Measurements from ENCODE around the gene SLF2. TPM values are rescaled to one million over a fixed set of nuclear protein-coding genes. Genes with fewer than 3 reads are reported as not detected.

SLF2 gene
- total RNA-seq, 1 donor from 2014 or later, result 20.3 TPM

- Histone ChIP-seq H3K36me3 (ENCODE audit: insufficient read depth, low read length) (no peaks in the 10 kb centered on the region), H3K9me3 (ENCODE audit: insufficient read depth, low read depth, low read length) (no peaks in the 10 kb centered on the region), H3K27me3 (ENCODE audit: insufficient read depth, low read length) (no peaks in the 10 kb centered on the region), H3K79me2 (ENCODE audit: insufficient read depth, low read length) (no peaks in the 10 kb centered on the region), H3K4me1 (ENCODE audit: insufficient read depth, low read length) (peaks cover 23% of the 10 kb centered on the region), H3K9ac (ENCODE audit: low read length) (no peak overlapping the region), H2AFZ (ENCODE audit: low read depth, low read length) (no peak overlapping the region), H3K4me3 (ENCODE audit: insufficient read depth, low read depth, low read length) (no peak overlapping the region), H3K27ac (ENCODE audit: low read depth, low read length) (no peak overlapping the region), H4K20me1 (ENCODE audit: insufficient read depth, low read length) (no peaks in the 10 kb centered on the region), H3K4me2 (ENCODE audit: low read length) (no peak overlapping the region)
- Mint-ChIP-seq H3K4me3 (ENCODE audit: unreplicated experiment) (no peak overlapping the region), H3K27me3 (ENCODE audit: low read depth, unreplicated experiment) (peaks cover 29% of the 10 kb centered on the region), H3K36me3 (ENCODE audit: low read depth, unreplicated experiment) (no peaks in the 10 kb centered on the region), H3K27ac (ENCODE audit: unreplicated experiment) (no peak overlapping the region), H3K4me1 (ENCODE audit: low read depth, unreplicated experiment) (peaks cover 18% of the 10 kb centered on the region), H3K9me3 (ENCODE audit: unreplicated experiment) (no peaks in the 10 kb centered on the region)
- TF ChIP-seq EZH2 (IDR thresholded peaks at IDR 0.05; ENCODE audit: insufficient read depth, low read length) (no peak), CTCF (IDR thresholded peaks at IDR 0.05; ENCODE audit: insufficient read depth, low read depth, low read length) (peak; percentile 32)
- no peak for DNase-seq (ENCODE audit: low read depth)
- no peak for FAIRE-seq
These were observed 23.8 kb upstream of the SLF2 start for GRCh38 chr10:100888957-100889356.

- H3K36me3 Mint-ChIP-seq (ENCODE audit: low read depth, unreplicated experiment), result no peaks in the 10 kb centered on the region
- no peak overlapping the region for H3K27ac Mint-ChIP-seq (ENCODE audit: unreplicated experiment)
- DNase-seq (ENCODE audit: low read depth) (peak; percentile 17), FAIRE-seq (no peak)
- Histone ChIP-seq H3K79me2 (ENCODE audit: insufficient read depth, low read length) (no peaks in the 10 kb centered on the region), H3K4me1 (ENCODE audit: insufficient read depth, low read length) (peaks cover 23% of the 10 kb centered on the region), H3K9me3 (ENCODE audit: insufficient read depth, low read depth, low read length) (no peaks in the 10 kb centered on the region), H3K4me2 (ENCODE audit: low read length) (peak overlapping the region; percentile 79), H3K36me3 (ENCODE audit: insufficient read depth, low read length) (no peaks in the 10 kb centered on the region), H3K9ac (ENCODE audit: low read length) (peak overlapping the region; percentile 57), H3K27ac (ENCODE audit: low read depth, low read length) (peak overlapping the region; percentile 86), H4K20me1 (ENCODE audit: insufficient read depth, low read length) (no peaks in the 10 kb centered on the region), H3K27me3 (ENCODE audit: insufficient read depth, low read length) (no peaks in the 10 kb centered on the region), H3K4me3 (ENCODE audit: insufficient read depth, low read depth, low read length) (no peak overlapping the region), H2AFZ (ENCODE audit: low read depth, low read length) (peak overlapping the region; percentile 1)
- H3K9me3 Mint-ChIP-seq (ENCODE audit: unreplicated experiment), result no peaks in the 10 kb centered on the region
- H3K4me3 Mint-ChIP-seq (ENCODE audit: unreplicated experiment), result no peak overlapping the region
- TF ChIP-seq CTCF (IDR thresholded peaks at IDR 0.05; ENCODE audit: insufficient read depth, low read depth, low read length) (no peak), EZH2 (IDR thresholded peaks at IDR 0.05; ENCODE audit: insufficient read depth, low read length) (no peak)
- H3K27me3 Mint-ChIP-seq (ENCODE audit: low read depth, unreplicated experiment), result peaks cover 25% of the 10 kb centered on the region
- peaks cover 18% of the 10 kb centered on the region for H3K4me1 Mint-ChIP-seq (ENCODE audit: low read depth, unreplicated experiment)
These were observed 23.2 kb upstream of the SLF2 start for GRCh38 chr10:100889546-100889945.

- DNase-seq (ENCODE audit: low read depth), result no peak
- H2AFZ ChIP-seq (ENCODE audit: low read depth, low read length), result no peak overlapping the region
- H3K4me2 ChIP-seq (ENCODE audit: low read length), result peak overlapping the region; percentile 79
- no peaks in the 10 kb centered on the region for H3K79me2 ChIP-seq (ENCODE audit: insufficient read depth, low read length)
- no peaks in the 10 kb centered on the region for H3K36me3 Mint-ChIP-seq (ENCODE audit: low read depth, unreplicated experiment)
- H3K27me3 Mint-ChIP-seq (ENCODE audit: low read depth, unreplicated experiment), result peaks cover 22% of the 10 kb centered on the region
- H3K4me3 Mint-ChIP-seq (ENCODE audit: unreplicated experiment), result peak overlapping the region; percentile 18
- H3K9me3 ChIP-seq (ENCODE audit: insufficient read depth, low read depth, low read length), result no peaks in the 10 kb centered on the region
- H3K27ac Mint-ChIP-seq (ENCODE audit: unreplicated experiment), result no peak overlapping the region
- no peaks in the 10 kb centered on the region for H3K36me3 ChIP-seq (ENCODE audit: insufficient read depth, low read length)
- no peaks in the 10 kb centered on the region for H4K20me1 ChIP-seq (ENCODE audit: insufficient read depth, low read length)
- peak overlapping the region; percentile 86 for H3K27ac ChIP-seq (ENCODE audit: low read depth, low read length)
- peaks cover 18% of the 10 kb centered on the region for H3K4me1 Mint-ChIP-seq (ENCODE audit: low read depth, unreplicated experiment)
- TF ChIP-seq EZH2 (IDR thresholded peaks at IDR 0.05; ENCODE audit: insufficient read depth, low read length) (no peak), CTCF (IDR thresholded peaks at IDR 0.05; ENCODE audit: insufficient read depth, low read depth, low read length) (no peak)
- peaks cover 23% of the 10 kb centered on the region for H3K4me1 ChIP-seq (ENCODE audit: insufficient read depth, low read length)
- H3K9me3 Mint-ChIP-seq (ENCODE audit: unreplicated experiment), result no peaks in the 10 kb centered on the region
- H3K4me3 ChIP-seq (ENCODE audit: insufficient read depth, low read depth, low read length), result peak overlapping the region; percentile 40
- FAIRE-seq, result no peak
- no peaks in the 10 kb centered on the region for H3K27me3 ChIP-seq (ENCODE audit: insufficient read depth, low read length)
- H3K9ac ChIP-seq (ENCODE audit: low read length), result peak overlapping the region; percentile 57
These were observed 22.6 kb upstream of the SLF2 start for GRCh38 chr10:100890141-100890672.
